Activated naive CD4-positive, alpha-beta T cell treated with anti-CD3 and anti-CD28 coated beads, Interleukin-2, amount 10 ng/mL, durations not matched to agents 7 days and 5 days (primary cell): ENCODE results near the gene SPATS2.
"Not testable (repeated sequence)": the region's sequence is repeated elsewhere in the genome, so short reads cannot be mapped to it uniquely, and the experiment has no call there.

ENCODE experiments used
- CTCF ChIA-PET: fragments of 350-600 bp; sonication (Branson Sonifier 250); formaldehyde crosslinking; loops from one replicate; lab custom pipeline; 2021; ENCODE audit warnings: antibody characterized with exemption; lab: Charles Lee
- DNase-seq: peaks from one replicate; pipeline ENCODE4 v3.0.0-alpha.2; 2020
- H3K27ac Mint-ChIP-seq: one replicate; pipeline ENCODE4 v1.8.0; 2021; ENCODE audit warnings: mild to moderate bottlenecking, moderate library complexity, mixed read lengths
- H3K27me3 Mint-ChIP-seq: one replicate; pipeline ENCODE4 v1.8.0; 2021; ENCODE audit warnings: mild to moderate bottlenecking, mixed read lengths
- H3K36me3 Mint-ChIP-seq: one replicate; pipeline ENCODE4 v1.8.0; 2021; ENCODE audit warnings: mixed read lengths
- H3K4me1 Mint-ChIP-seq: one replicate; pipeline ENCODE4 v1.8.0; 2021; ENCODE audit warnings: mixed read lengths
- H3K4me3 Mint-ChIP-seq: one replicate; pipeline ENCODE4 v1.8.0; 2021; ENCODE audit warnings: mild to moderate bottlenecking, moderate library complexity, mixed read lengths
- H3K9me3 Mint-ChIP-seq: one replicate; pipeline ENCODE4 v1.8.0; 2021; ENCODE audit warnings: mixed read lengths

SPATS2 gene

GRCh38 chr12:49489154-49489553, 121.9 kb downstream of the SPATS2 start:
- H3K9me3 Mint-ChIP-seq, result no peaks in the 10 kb centered on the region
- no peaks in the 10 kb centered on the region for H3K27me3 Mint-ChIP-seq
- no peak overlapping the region for H3K4me3 Mint-ChIP-seq
- no peak overlapping the region for H3K27ac Mint-ChIP-seq
- no peaks in the 10 kb centered on the region for H3K4me1 Mint-ChIP-seq
- DNase-seq, result no peak
- CTCF ChIA-PET, result no interaction called here
- H3K36me3 Mint-ChIP-seq, result no peaks in the 10 kb centered on the region

DNA sequence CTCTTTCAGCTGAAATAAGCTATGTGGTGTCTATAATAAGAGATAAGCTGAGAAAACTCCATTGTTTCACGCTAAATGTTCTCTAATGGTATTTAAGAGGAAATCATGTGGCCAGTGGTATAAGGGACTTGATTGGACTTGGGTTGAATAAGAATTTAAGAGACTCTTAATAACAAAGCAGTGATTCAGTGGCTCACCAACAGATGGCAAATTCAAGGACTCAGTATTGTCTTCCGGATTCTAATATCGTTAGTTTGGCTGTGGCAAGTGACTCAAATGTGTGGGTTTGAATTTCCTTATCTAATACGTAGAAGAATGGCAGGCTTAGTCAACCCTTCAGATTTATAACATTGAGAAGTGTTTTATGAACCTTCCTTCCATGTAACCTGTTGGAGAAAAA, 122.5 kb downstream of the SPATS2 start:
- CTCF ChIA-PET, result no interaction called here
- H3K9me3 Mint-ChIP-seq, result no peaks in the 10 kb centered on the region
- no peak overlapping the region for H3K4me3 Mint-ChIP-seq
- no peak for DNase-seq
- H3K27ac Mint-ChIP-seq, result no peak overlapping the region
- H3K27me3 Mint-ChIP-seq, result no peaks in the 10 kb centered on the region
- no peaks in the 10 kb centered on the region for H3K4me1 Mint-ChIP-seq
- peaks cover under 1% of the 10 kb centered on the region for H3K36me3 Mint-ChIP-seq

- DNase-seq, result no peak
These were observed 124.6 kb downstream of the SPATS2 start for GRCh38 chr12:49491823-49492222.

GRCh38 chr12:49493900-49494299, 126.6 kb downstream of the SPATS2 start:
- H3K36me3 Mint-ChIP-seq, result peaks cover 4% of the 10 kb centered on the region
- no peak for DNase-seq
- H3K4me1 Mint-ChIP-seq, result no peaks in the 10 kb centered on the region
- H3K4me3 Mint-ChIP-seq, result no peak overlapping the region
- no peak overlapping the region for H3K27ac Mint-ChIP-seq
- no peaks in the 10 kb centered on the region for H3K27me3 Mint-ChIP-seq
- CTCF ChIA-PET, result interaction anchor here (0.9 kb wide), 1 partner anchor 135 kb away, joined by 3 read pairs; no protein-coding TSS in a partner anchor
- no peaks in the 10 kb centered on the region for H3K9me3 Mint-ChIP-seq

More at GRCh38 chr12:49491823-49492222, 124.6 kb downstream of the SPATS2 start:
- H3K9me3 Mint-ChIP-seq, result no peaks in the 10 kb centered on the region
- H3K36me3 Mint-ChIP-seq, result peaks cover 4% of the 10 kb centered on the region
- no peak overlapping the region for H3K4me3 Mint-ChIP-seq
- CTCF ChIA-PET, result no interaction called here
- no peaks in the 10 kb centered on the region for H3K27me3 Mint-ChIP-seq
- no peaks in the 10 kb centered on the region for H3K4me1 Mint-ChIP-seq
- H3K27ac Mint-ChIP-seq, result no peak overlapping the region

DNA sequence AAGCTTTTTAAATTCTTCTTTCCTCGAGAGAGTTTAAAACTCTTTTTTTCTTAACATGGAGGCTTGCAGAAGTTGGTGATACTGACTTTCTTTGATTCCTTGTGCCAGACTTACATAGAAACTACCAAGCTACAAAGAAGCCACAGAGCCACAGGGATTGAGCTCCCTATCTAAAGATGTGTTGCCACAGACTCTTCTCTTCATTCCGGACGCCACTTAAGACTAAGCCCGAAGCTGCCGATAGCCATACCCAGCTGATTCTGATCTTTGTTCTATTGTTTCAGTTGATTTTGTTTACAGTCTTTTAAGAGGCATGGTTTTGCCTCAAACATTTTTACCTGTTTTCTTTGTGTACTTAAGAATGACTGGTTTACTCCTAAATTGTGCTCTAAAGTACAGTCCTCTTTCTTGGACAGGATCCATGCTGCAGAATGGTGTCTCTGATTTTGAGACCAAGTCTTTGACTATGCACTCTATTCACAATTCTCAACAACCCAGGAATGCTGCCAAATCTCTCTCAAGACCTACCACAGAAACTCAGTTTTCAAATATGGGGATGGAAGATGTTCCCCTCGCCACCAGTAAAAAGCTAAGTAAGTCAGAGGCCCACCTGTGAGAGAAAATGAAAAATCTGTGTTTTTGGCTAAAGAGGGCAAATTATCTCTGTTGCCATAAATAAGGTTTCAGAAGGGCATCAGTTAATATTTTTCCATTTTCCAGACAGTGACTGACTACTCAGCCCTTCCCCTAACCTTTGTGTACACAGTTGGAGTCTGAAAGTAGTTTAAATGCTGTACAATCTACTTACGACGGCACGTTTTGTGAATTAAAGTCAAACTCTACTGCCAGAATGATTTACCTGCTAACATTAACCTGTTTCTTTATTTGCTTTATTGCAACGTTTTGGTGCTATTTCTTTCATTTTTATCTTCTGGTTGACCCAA, 129.4 kb downstream of the SPATS2 start:
- Mint-ChIP-seq H3K4me3 (no peak overlapping the region), H3K4me1 (peaks cover 3% of the 10 kb centered on the region), H3K27ac (no peak overlapping the region), H3K9me3 (no peaks in the 10 kb centered on the region), H3K27me3 (no peaks in the 10 kb centered on the region), H3K36me3 (peaks cover 4% of the 10 kb centered on the region)
- DNase-seq, result no peak
- CTCF ChIA-PET, result interaction anchor here (1.1 to 1.6 kb wide), 2 partner anchors 17 to 137 kb away, joined by 3 to 4 read pairs; no protein-coding TSS in a partner anchor

DNA sequence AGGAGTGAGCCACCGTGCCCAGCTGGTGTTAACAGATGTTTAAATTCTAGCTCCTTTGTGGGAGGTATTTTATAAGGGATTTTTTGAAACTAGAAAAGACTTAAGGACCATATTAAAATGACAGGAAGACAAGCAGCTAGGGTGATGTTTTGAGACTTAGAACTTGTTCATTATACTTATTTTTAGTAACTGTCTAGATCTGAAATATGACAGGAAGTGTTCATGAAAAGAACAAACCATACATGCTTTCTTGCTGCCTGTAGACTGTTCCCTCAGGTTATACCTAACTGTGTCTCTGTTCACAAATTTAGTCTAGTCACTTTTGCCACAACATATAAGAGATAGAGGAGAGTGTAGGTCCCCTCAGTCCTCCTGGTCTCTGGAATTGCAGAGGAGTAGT, 134.6 kb downstream of the SPATS2 start:
- DNase-seq, result no peak
- CTCF ChIA-PET, result interaction anchor here (0.5 to 2.0 kb wide), 3 partner anchors 12 to 143 kb away, joined by 3 to 11 read pairs (median 4); no protein-coding TSS in a partner anchor
- H3K4me1 Mint-ChIP-seq, result peaks cover 11% of the 10 kb centered on the region

GRCh38 chr12:49502590-49502989, 135.3 kb downstream of the SPATS2 start:
- Mint-ChIP-seq H3K4me1 (peaks cover 11% of the 10 kb centered on the region), H3K9me3 (no peaks in the 10 kb centered on the region), H3K4me3 (no peak overlapping the region), H3K36me3 (peaks cover 5% of the 10 kb centered on the region), H3K27me3 (no peaks in the 10 kb centered on the region), H3K27ac (no peak overlapping the region)
- DNase-seq, result no peak
- CTCF ChIA-PET, result interaction anchor here (1.9 kb wide), 1 partner anchor 144 kb away, joined by 5 read pairs; no protein-coding TSS in a partner anchor

More for the DNA sequence above, 134.6 kb downstream of the SPATS2 start:
- no peak overlapping the region for H3K27ac Mint-ChIP-seq
- H3K9me3 Mint-ChIP-seq, result no peaks in the 10 kb centered on the region
- H3K27me3 Mint-ChIP-seq, result no peaks in the 10 kb centered on the region
- no peak overlapping the region for H3K4me3 Mint-ChIP-seq
- peaks cover 5% of the 10 kb centered on the region for H3K36me3 Mint-ChIP-seq

GRCh38 chr12:49503674-49504180, 136.5 kb downstream of the SPATS2 start:
- no peak for DNase-seq
- H3K27me3 Mint-ChIP-seq, result no peaks in the 10 kb centered on the region
- no peak overlapping the region for H3K4me3 Mint-ChIP-seq
- CTCF ChIA-PET, result interaction anchor here (0.8 to 2.3 kb wide), 3 partner anchors 10 to 157 kb away, joined by 3 to 13 read pairs (median 5); partner anchors contain the start of gene DNAJC22
- H3K4me1 Mint-ChIP-seq, result peaks cover 11% of the 10 kb centered on the region
- H3K36me3 Mint-ChIP-seq, result peaks cover 5% of the 10 kb centered on the region
- H3K9me3 Mint-ChIP-seq, result no peaks in the 10 kb centered on the region
- no peak overlapping the region for H3K27ac Mint-ChIP-seq

DNA sequence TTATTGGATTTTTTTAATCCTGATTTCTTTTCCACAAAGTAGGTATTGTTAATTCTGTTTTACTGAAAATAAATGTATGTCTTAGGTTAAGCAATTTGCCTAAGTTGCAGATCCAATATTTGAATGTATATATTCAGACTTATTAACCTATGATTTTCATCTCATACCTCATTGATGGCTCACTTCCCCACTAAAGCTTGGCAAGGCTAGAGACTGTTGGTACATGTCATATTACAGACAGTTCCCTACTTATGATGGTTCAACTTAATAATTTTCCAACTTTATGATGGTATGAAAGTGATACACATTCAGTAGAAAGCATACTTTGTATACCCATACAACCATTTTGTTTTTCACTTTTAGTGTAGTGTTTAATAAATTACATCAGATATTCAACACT, 138.4 kb downstream of the SPATS2 start:
- Mint-ChIP-seq H3K4me1 (peaks cover 11% of the 10 kb centered on the region), H3K27ac (no peak overlapping the region), H3K9me3 (no peaks in the 10 kb centered on the region), H3K4me3 (no peak overlapping the region), H3K27me3 (no peaks in the 10 kb centered on the region), H3K36me3 (peaks cover 5% of the 10 kb centered on the region)
- no peak for DNase-seq
- CTCF ChIA-PET, result interaction anchor here (2.6 kb wide), 1 partner anchor 147 kb away, joined by 17 read pairs; no protein-coding TSS in a partner anchor

- Mint-ChIP-seq H3K9me3 (no peaks in the 10 kb centered on the region), H3K27ac (no peak overlapping the region), H3K4me1 (peaks cover 4% of the 10 kb centered on the region), H3K27me3 (no peaks in the 10 kb centered on the region), H3K36me3 (peaks cover 3% of the 10 kb centered on the region), H3K4me3 (no peak overlapping the region)
- CTCF ChIA-PET, result interaction anchor here (2.3 to 2.6 kb wide), 2 partner anchors 149 to 213 kb away, joined by 6 to 17 read pairs; partner anchors contain the start of gene PRPH
- no peak for DNase-seq
These were observed 139.9 kb downstream of the SPATS2 start for GRCh38 chr12:49507139-49507538.

- not testable (repeated sequence) for DNase-seq, H3K27ac Mint-ChIP-seq, H3K27me3 Mint-ChIP-seq, H3K36me3 Mint-ChIP-seq, H3K9me3 Mint-ChIP-seq, H3K4me1 Mint-ChIP-seq, H3K4me3 Mint-ChIP-seq
- CTCF ChIA-PET, result interaction anchor here (12.6 kb wide), 1 partner anchor 148 kb away, joined by 309 read pairs; the partner anchor contains the start of gene SPATS2
These were observed 142.4 kb downstream of the SPATS2 start for GRCh38 chr12:49509681-49510080.

GRCh38 chr12:49511410-49511809, 144.1 kb downstream of the SPATS2 start:
- H3K27ac Mint-ChIP-seq, result no peak overlapping the region
- CTCF ChIA-PET, result interaction anchor here (0.8 to 12.6 kb wide), 5 partner anchors 13 to 150 kb away, joined by 3 to 309 read pairs (median 3); partner anchors contain the start of gene SPATS2
- H3K27me3 Mint-ChIP-seq, result no peaks in the 10 kb centered on the region
- DNase-seq, result no peak
- no peaks in the 10 kb centered on the region for H3K4me1 Mint-ChIP-seq
- no peak overlapping the region for H3K4me3 Mint-ChIP-seq
- H3K36me3 Mint-ChIP-seq, result no peaks in the 10 kb centered on the region
- no peaks in the 10 kb centered on the region for H3K9me3 Mint-ChIP-seq

- no peaks in the 10 kb centered on the region for H3K4me1 Mint-ChIP-seq
- no peak for DNase-seq
- no peaks in the 10 kb centered on the region for H3K36me3 Mint-ChIP-seq
- no peaks in the 10 kb centered on the region for H3K27me3 Mint-ChIP-seq
- H3K27ac Mint-ChIP-seq, result no peak overlapping the region
- CTCF ChIA-PET, result interaction anchor here (0.7 to 12.6 kb wide), 5 partner anchors 8 to 166 kb away, joined by 3 to 309 read pairs (median 5); partner anchors contain the start of genes DNAJC22 and SPATS2
- H3K9me3 Mint-ChIP-seq, result no peaks in the 10 kb centered on the region
- no peak overlapping the region for H3K4me3 Mint-ChIP-seq
These were observed 145.3 kb downstream of the SPATS2 start for GRCh38 chr12:49512546-49512945.

DNA sequence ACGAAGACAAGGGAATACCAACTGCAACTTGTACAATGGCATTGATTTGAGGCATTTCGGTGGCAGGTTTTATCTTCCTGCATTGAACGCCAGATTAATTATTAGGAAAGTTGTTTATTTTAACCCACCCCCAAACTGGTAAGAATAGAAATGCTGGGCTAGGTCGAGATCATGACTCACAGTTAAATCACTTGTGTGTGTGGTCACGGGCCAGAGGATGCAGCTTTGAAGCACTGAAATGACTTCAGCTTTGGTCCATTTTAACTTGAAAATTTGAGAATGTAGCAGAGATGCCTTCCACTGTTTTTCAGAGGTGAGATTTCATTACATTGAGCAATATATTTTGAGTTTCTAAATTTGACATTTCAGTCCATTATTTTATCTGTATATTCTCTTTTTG, 148.0 kb downstream of the SPATS2 start:
- H3K4me3 Mint-ChIP-seq, result no peak overlapping the region

More for the DNA sequence above, 148.0 kb downstream of the SPATS2 start:
- no peaks in the 10 kb centered on the region for H3K4me1 Mint-ChIP-seq
- H3K27ac Mint-ChIP-seq, result no peak overlapping the region
- peaks cover under 1% of the 10 kb centered on the region for H3K36me3 Mint-ChIP-seq
- no peaks in the 10 kb centered on the region for H3K27me3 Mint-ChIP-seq
- CTCF ChIA-PET, result interaction anchor here (0.9 to 12.6 kb wide), 9 partner anchors 10 to 184 kb away, joined by 3 to 309 read pairs (median 5); partner anchors contain the start of gene SPATS2
- no peak for DNase-seq
- no peaks in the 10 kb centered on the region for H3K9me3 Mint-ChIP-seq
